ENCODE results near the gene TNFAIP3.
"Not testable (repeated sequence)": the region's sequence is repeated elsewhere in the genome, so short reads cannot be mapped to it uniquely, and the experiment has no call there.

TNFAIP3 gene

GRCh38 chr6:137844773-137845172, 22.3 kb upstream of the TNFAIP3 start:
- DNase-seq (ENCODE audit: low read depth): not testable (repeated sequence)

GRCh38 chr6:137845460-137845859, 21.6 kb upstream of the TNFAIP3 start:
- DNase-seq (ENCODE audit: low read depth): no peak

- DNase-seq (ENCODE audit: low read depth): no peak
Measured at GRCh38 chr6:137846274-137846673, 20.8 kb upstream of the TNFAIP3 start.

- no peak for DNase-seq (ENCODE audit: low read depth)
Measured at GRCh38 chr6:137846772-137847313, 20.2 kb upstream of the TNFAIP3 start.

- DNase-seq (ENCODE audit: low read depth): no peak
Measured at GRCh38 chr6:137847748-137848147, 19.3 kb upstream of the TNFAIP3 start.

- DNase-seq (ENCODE audit: low read depth): no peak
Measured at GRCh38 chr6:137848672-137849071, 18.4 kb upstream of the TNFAIP3 start.

- DNase-seq (ENCODE audit: low read depth): no peak
Measured at GRCh38 chr6:137849181-137849980, 17.7 kb upstream of the TNFAIP3 start.

- no peak for DNase-seq (ENCODE audit: low read depth)
Measured at GRCh38 chr6:137849981-137850714, 16.9 kb upstream of the TNFAIP3 start.

GRCh38 chr6:137850816-137851602, 16.1 kb upstream of the TNFAIP3 start:
- DNase-seq (ENCODE audit: low read depth): no peak

- DNase-seq (ENCODE audit: low read depth): no peak
Measured at GRCh38 chr6:137851669-137852068, 15.4 kb upstream of the TNFAIP3 start.

- DNase-seq (ENCODE audit: low read depth): no peak
Measured at GRCh38 chr6:137852346-137852745, 14.7 kb upstream of the TNFAIP3 start.

GRCh38 chr6:137852811-137853210, 14.2 kb upstream of the TNFAIP3 start:
- DNase-seq (ENCODE audit: low read depth): no peak

- no peak for DNase-seq (ENCODE audit: low read depth)
Measured at GRCh38 chr6:137853569-137854213, 13.4 kb upstream of the TNFAIP3 start.

- DNase-seq (ENCODE audit: low read depth): no peak
Measured at GRCh38 chr6:137856138-137856898, 10.7 kb upstream of the TNFAIP3 start.

GRCh38 chr6:137859025-137859424, 8.0 kb upstream of the TNFAIP3 start:
- DNase-seq (ENCODE audit: low read depth): no peak

GRCh38 chr6:137860394-137861005, 6.6 kb upstream of the TNFAIP3 start:
- DNase-seq (ENCODE audit: low read depth): no peak

- DNase-seq (ENCODE audit: low read depth): no peak
Measured at GRCh38 chr6:137861550-137862337, 5.3 kb upstream of the TNFAIP3 start.

- no peak for DNase-seq (ENCODE audit: low read depth)
Measured at GRCh38 chr6:137862419-137863090, 4.5 kb upstream of the TNFAIP3 start.
